ENCODE data around the gene ADAMTSL1.

DNA sequence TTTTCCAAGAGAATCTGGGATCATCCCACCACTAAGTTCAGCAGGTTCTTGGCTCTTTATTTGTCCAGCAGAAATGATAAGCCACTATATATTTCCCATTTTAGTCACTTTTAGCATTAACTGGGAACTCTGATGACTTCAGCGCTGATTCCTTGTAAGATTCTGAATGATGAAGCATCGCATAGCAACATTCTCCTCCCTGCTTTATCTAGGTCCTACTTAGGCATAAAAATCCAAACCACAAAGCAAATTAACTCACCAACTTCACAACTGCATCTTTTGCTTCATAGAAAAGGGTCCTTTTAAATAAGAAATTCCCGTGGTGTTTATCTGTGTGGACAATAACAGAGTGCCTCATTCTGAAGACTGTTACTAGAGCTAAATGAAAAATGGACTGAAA, 355.1 kb downstream of the ADAMTSL1 start:
- TF ChIP-seq ZNF318 (CRISPR knock-in tag; IDR thresholded peaks at IDR 0.05) = no peak
- no peak for TF ChIP-seq SP2 (CRISPR knock-in tag; IDR thresholded peaks at IDR 0.05)
- TF ChIP-seq, protein P1, sequence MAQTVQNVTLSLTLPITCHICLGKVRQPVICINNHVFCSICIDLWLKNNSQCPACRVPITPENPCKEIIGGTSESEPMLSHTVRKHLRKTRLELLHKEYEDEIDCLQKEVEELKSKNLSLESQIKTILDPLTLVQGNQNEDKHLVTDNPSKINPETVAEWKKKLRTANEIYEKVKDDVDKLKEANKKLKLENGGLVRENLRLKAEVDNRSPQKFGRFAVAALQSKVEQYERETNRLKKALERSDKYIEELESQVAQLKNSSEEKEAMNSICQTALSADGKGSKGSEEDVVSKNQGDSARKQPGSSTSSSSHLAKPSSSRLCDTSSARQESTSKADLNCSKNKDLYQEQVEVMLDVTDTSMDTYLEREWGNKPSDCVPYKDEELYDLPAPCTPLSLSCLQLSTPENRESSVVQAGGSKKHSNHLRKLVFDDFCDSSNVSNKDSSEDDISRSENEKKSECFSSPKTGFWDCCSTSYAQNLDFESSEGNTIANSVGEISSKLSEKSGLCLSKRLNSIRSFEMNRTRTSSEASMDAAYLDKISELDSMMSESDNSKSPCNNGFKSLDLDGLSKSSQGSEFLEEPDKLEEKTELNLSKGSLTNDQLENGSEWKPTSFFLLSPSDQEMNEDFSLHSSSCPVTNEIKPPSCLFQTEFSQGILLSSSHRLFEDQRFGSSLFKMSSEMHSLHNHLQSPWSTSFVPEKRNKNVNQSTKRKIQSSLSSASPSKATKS (CRISPR knock-in tag; IDR thresholded peaks at IDR 0.05) = no peak
- TF ChIP-seq, protein P2, sequence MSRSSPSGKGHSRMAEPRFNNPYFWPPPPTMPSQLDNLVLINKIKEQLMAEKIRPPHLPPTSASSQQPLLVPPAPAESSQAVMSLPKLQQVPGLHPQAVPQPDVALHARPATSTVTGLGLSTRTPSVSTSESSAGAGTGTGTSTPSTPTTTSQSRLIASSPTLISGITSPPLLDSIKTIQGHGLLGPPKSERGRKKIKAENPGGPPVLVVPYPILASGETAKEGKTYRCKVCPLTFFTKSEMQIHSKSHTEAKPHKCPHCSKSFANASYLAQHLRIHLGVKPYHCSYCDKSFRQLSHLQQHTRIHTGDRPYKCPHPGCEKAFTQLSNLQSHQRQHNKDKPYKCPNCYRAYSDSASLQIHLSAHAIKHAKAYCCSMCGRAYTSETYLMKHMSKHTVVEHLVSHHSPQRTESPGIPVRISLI (CRISPR knock-in tag; IDR thresholded peaks at IDR 0.05; ENCODE audit: borderline replicate concordance) = no peak

Data from HepG2 (cell line).